IPS-20b (cell line): Measurements from ENCODE around the gene ERN1.

Experiments
- H3K27ac ChIP-seq: one replicate; pipeline ENCODE4 v1.5.1; 2013; ENCODE audit warnings: low read length
- H3K27me3 ChIP-seq: 2 replicates; pipeline ENCODE4 v1.6.1; 2013; ENCODE audit warnings: mild to moderate bottlenecking, low read length, inconsistent platforms; ENCODE audit not compliant: insufficient read depth
- H3K36me3 ChIP-seq: 2 replicates; pipeline ENCODE4 v1.6.1; 2013; ENCODE audit warnings: low read depth, mild to moderate bottlenecking, inconsistent platforms, low read length, moderate library complexity; ENCODE audit not compliant: insufficient read depth
- H3K4me1 ChIP-seq: 2 replicates; pipeline ENCODE4 v1.6.1; 2013; ENCODE audit warnings: mild to moderate bottlenecking, control low read depth, inconsistent platforms, low read length, moderate library complexity; ENCODE audit not compliant: insufficient read depth
- H3K4me3 ChIP-seq: 2 replicates; pipeline ENCODE4 v1.5.1; 2013; ENCODE audit warnings: mild to moderate bottlenecking, low read length, inconsistent platforms
- H3K9ac ChIP-seq: 2 replicates; pipeline ENCODE4 v1.6.1; 2013; ENCODE audit warnings: low read depth, mild to moderate bottlenecking, inconsistent platforms, low read length, moderate library complexity
- H3K9me3 ChIP-seq: 2 replicates; pipeline ENCODE4 v1.6.1; 2013; ENCODE audit warnings: mild to moderate bottlenecking, low read depth, low read length, inconsistent platforms; ENCODE audit not compliant: insufficient read depth

The ERN1 gene

DNA sequence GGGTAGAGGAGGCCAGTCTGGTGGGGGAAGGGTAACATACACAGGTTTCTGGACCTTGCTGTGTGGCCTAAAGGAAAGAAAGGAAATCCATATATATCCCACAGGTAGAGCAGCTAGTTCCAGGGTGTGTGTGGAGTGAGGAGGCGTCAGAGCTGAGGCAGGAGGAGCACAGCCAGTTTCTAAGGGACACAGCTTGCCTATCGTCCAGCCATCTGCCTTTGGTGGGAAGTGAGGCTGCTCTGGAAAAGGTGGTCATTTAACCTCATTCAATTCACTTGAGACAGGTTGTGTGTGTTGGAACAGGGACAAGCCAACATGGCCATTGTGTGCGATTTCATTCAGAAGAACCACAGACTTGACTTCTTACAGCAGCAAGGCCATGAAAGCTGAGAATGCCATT, 36.9 kb upstream of the ERN1 start:
- Histone ChIP-seq H3K27me3 (no peaks in the 10 kb centered on the region), H3K4me3 (no peak overlapping the region), H3K36me3 (peaks cover 11% of the 10 kb centered on the region; the same call in 1 of the 2 replicates), H3K9me3 (no peaks in the 10 kb centered on the region), H3K4me1 (no peaks in the 10 kb centered on the region), H3K27ac (no peak overlapping the region), H3K9ac (no peak overlapping the region)

GRCh38 chr17:64165347-64165746, 35.4 kb upstream of the ERN1 start:
- Histone ChIP-seq H3K4me3 (no peak overlapping the region), H3K27me3 (no peaks in the 10 kb centered on the region), H3K9ac (no peak overlapping the region), H3K27ac (no peak overlapping the region), H3K4me1 (no peaks in the 10 kb centered on the region), H3K9me3 (no peaks in the 10 kb centered on the region), H3K36me3 (peaks cover 11% of the 10 kb centered on the region; the same call in 1 of the 2 replicates)

- no peaks in the 10 kb centered on the region for H3K9me3 ChIP-seq
- no peaks in the 10 kb centered on the region for H3K27me3 ChIP-seq
- H3K9ac ChIP-seq, result no peak overlapping the region
- no peaks in the 10 kb centered on the region for H3K4me1 ChIP-seq
- no peak overlapping the region for H3K4me3 ChIP-seq
- peaks cover 5% of the 10 kb centered on the region; the same call in 1 of the 2 replicates for H3K36me3 ChIP-seq
- H3K27ac ChIP-seq, result no peak overlapping the region
Measured at GRCh38 chr17:64164596-64165285, 34.8 kb upstream of the ERN1 start.

- Histone ChIP-seq H3K36me3 (no peaks in the 10 kb centered on the region; the same call in 1 of the 2 replicates), H3K4me3 (no peak overlapping the region), H3K9me3 (no peaks in the 10 kb centered on the region), H3K9ac (no peak overlapping the region), H3K27me3 (no peaks in the 10 kb centered on the region), H3K4me1 (no peaks in the 10 kb centered on the region), H3K27ac (no peak overlapping the region)
Measured at GRCh38 chr17:64163468-64163867, 33.5 kb upstream of the ERN1 start.

- Histone ChIP-seq H3K4me1 (peaks cover 5% of the 10 kb centered on the region), H3K36me3 (no peaks in the 10 kb centered on the region; the same call in 1 of the 2 replicates), H3K4me3 (no peak overlapping the region), H3K27me3 (no peaks in the 10 kb centered on the region), H3K27ac (no peak overlapping the region), H3K9me3 (no peaks in the 10 kb centered on the region), H3K9ac (no peak overlapping the region)
Measured at GRCh38 chr17:64162554-64162953, 32.6 kb upstream of the ERN1 start.

DNA sequence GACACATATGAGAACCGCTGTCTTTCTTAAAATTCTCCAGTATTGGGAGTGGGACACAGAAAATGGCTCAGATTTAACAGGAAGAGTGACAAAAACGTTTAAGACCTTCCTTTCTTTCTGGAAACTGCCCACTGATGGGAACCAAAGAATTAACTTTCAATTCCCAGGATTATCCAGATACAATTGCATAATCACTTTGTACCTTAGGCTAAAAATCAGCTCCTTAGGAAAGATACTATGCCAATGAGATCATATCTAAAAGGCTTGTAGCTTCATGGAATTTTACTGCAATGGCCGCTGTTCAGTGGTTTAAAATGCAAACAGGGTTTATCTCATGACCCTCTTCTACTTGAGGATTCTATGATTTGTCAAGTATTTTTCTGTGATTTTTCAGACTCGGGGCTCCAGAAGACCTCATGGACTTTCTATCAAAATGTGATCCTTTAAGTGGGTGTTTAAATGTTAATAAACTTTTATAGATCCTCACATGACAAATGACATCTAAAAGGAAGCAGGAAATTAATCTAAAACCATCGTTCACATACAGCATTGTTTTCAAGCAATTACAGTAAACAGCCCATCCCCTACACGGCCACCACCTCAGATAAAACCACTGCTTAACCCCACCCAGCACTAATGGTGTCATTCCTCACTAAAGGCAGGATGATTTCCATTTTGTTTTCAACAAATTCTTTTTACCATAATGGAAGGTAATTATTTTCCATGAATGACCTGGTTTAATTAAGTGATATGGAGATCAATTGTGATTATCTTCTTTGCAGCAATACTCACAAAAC, 31.6 kb upstream of the ERN1 start:
- Histone ChIP-seq H3K9me3 (no peaks in the 10 kb centered on the region), H3K27ac (no peak overlapping the region), H3K4me3 (no peak overlapping the region), H3K36me3 (no peaks in the 10 kb centered on the region; the same call in 1 of the 2 replicates), H3K9ac (no peak overlapping the region), H3K4me1 (peaks cover 5% of the 10 kb centered on the region), H3K27me3 (no peaks in the 10 kb centered on the region)

GRCh38 chr17:64160378-64160777, 30.4 kb upstream of the ERN1 start:
- Histone ChIP-seq H3K27me3 (no peaks in the 10 kb centered on the region), H3K9ac (no peak overlapping the region), H3K4me1 (peaks cover 5% of the 10 kb centered on the region), H3K4me3 (no peak overlapping the region), H3K27ac (no peak overlapping the region), H3K36me3 (no peaks in the 10 kb centered on the region), H3K9me3 (no peaks in the 10 kb centered on the region)

DNA sequence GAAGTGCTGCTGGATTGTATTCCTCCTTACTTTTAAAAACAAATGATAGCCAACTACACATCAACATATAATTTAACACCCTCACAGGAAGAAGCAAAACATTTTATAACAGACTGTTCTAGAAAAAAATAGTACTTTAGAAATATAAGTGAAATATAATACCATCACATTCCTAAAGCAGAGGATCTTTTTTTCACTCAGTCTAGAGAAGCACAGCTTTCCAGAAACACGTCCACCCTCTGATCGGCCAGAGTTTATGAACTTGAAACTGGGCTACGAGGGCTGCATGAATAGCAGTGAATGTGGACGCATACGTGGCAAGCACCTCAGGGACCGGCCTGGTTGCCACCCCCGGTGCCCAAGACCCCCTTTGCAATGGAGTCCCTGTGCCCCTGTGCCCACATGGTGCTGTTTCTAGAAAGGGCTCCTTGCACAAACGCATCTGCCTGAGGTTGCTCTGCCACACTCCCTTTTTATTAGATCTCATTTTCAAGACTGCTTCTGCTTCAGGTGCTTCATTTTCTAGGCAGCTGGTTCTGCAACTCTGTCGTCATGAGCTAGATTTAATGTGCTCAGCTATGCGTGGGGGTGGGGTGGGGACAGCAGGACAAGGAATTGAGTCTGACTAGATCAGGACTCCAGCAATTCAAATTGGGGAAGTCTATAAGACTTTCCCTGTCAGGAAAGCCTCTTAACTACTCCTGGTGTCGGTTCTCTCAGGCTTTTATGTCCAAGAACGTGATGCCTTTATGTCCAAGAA, 29.1 kb upstream of the ERN1 start:
- Histone ChIP-seq H3K9ac (no peak overlapping the region), H3K4me1 (peaks cover 5% of the 10 kb centered on the region), H3K27ac (no peak overlapping the region), H3K36me3 (no peaks in the 10 kb centered on the region), H3K9me3 (no peaks in the 10 kb centered on the region), H3K27me3 (no peaks in the 10 kb centered on the region), H3K4me3 (no peak overlapping the region)

DNA sequence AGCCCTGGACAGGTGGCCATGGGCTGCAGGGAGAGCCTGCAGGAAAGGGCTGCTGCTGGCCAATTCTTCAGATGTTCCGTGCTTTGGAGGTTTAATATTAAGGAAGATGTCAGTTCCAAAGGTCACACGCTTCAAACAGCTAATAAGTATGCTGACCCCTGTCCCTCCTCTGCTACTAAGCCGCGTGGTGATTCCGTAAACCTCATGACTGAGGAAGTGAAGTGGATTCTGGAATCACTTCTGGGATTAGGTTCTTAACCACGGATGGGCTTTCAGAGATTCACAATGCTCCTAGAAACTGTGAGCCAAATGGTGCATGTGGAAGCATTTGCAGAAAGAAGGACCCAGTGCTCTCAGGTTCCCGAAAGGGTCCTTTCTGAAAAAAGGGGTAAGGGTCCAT, 28.5 kb upstream of the ERN1 start:
- H3K9ac ChIP-seq, result no peak overlapping the region
- no peak overlapping the region for H3K27ac ChIP-seq
- no peaks in the 10 kb centered on the region for H3K27me3 ChIP-seq
- H3K36me3 ChIP-seq, result no peaks in the 10 kb centered on the region
- no peaks in the 10 kb centered on the region for H3K9me3 ChIP-seq
- peaks cover 5% of the 10 kb centered on the region for H3K4me1 ChIP-seq
- H3K4me3 ChIP-seq, result no peak overlapping the region

- Histone ChIP-seq H3K27me3 (no peaks in the 10 kb centered on the region), H3K9me3 (no peaks in the 10 kb centered on the region), H3K36me3 (peaks cover 3% of the 10 kb centered on the region; the same call in 1 of the 2 replicates), H3K9ac (no peak overlapping the region), H3K4me1 (peaks cover 5% of the 10 kb centered on the region), H3K4me3 (no peak overlapping the region), H3K27ac (no peak overlapping the region)
Measured at GRCh38 chr17:64157669-64158180, 27.8 kb upstream of the ERN1 start.

DNA sequence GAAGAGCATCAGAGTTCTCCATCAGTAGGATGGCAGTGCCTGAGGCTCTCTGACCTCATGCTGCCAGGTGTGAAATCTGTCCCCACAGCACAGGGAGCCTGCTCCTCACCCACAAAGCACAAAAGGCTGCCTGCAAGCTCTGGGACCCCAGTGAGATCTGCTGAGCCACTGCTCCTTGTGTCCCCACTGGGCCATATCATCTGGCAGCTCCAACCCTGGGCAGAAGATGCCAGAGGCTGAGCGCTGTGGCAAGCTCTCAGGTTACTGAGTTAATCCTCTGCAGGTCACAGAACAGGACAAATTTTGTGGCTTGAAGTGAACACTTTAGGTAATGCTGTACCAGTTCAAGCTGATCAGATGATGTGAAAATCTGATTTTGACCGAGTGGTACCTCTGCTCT, 26.7 kb upstream of the ERN1 start:
- no peaks in the 10 kb centered on the region for H3K27me3 ChIP-seq
- no peaks in the 10 kb centered on the region for H3K9me3 ChIP-seq
- no peak overlapping the region for H3K4me3 ChIP-seq
- no peak overlapping the region for H3K27ac ChIP-seq
- H3K4me1 ChIP-seq, result peaks cover 5% of the 10 kb centered on the region
- peaks cover 12% of the 10 kb centered on the region; the same call in 1 of the 2 replicates for H3K36me3 ChIP-seq
- no peak overlapping the region for H3K9ac ChIP-seq
